Activated T-helper 1 cell treated with anti-CD3 and anti-CD28 coated beads, Interleukin-2, amount 50 U/mL, for 16 hours (primary cell): ENCODE measurements around the gene SH2D1A.

Source experiments
- DNase-seq, 2 donors: peaks; one replicate each; pipeline ENCODE4 v3.0.0-alpha.2; 2020; ENCODE audit warnings: low read depth in 1 of 2, low spot score in 1 of 2

SH2D1A gene

GRCh38 chrX:124415115-124415800, 68.9 kb downstream of the SH2D1A start:
- DNase-seq: no peak

GRCh38 chrX:124421898-124422655, 75.7 kb downstream of the SH2D1A start:
- DNase-seq: no peak
